ENCODE data around the gene PHF20.
A peak's percentile ranks its signal among the peaks of the same experiment; 100 is the strongest.
"Not testable (repeated sequence)": the region's sequence is repeated elsewhere in the genome, so short reads cannot be mapped to it uniquely, and the experiment has no call there.

Gene PHF20

GRCh38 chr20:35878113-35878625, 106.4 kb downstream of the PHF20 start:
- H3K9me3 ChIP-seq (ENCODE audit: control insufficient read depth in 5 of 5, low read length in 5 of 5), result no peaks in the 10 kb centered on the region
- no peak overlapping the region for H3K27ac ChIP-seq (ENCODE audit: low read depth, low read length)
- no peaks in the 10 kb centered on the region for H3K4me1 ChIP-seq (ENCODE audit: control insufficient read depth in 5 of 5, insufficient read depth in 5 of 5, low read length in 5 of 5)
- H3K27me3 ChIP-seq (ENCODE audit: control insufficient read depth in 5 of 5, insufficient read depth in 4 of 5, low read length in 5 of 5), result no peaks in the 10 kb centered on the region
- no peak overlapping the region for H3K9ac ChIP-seq (ENCODE audit: low read length in 5 of 5)
- H3K36me3 ChIP-seq (ENCODE audit: control insufficient read depth in 5 of 5, insufficient read depth in 5 of 5, low read length in 5 of 5), result peaks cover 0 to 8% (median 4%) of the 10 kb centered on the region in 5 donors
- H3K4me3 ChIP-seq (ENCODE audit: low read depth in 1 of 5, low read length in 5 of 5), result no peak overlapping the region

GRCh38 chr20:35881676-35882075, 109.9 kb downstream of the PHF20 start:
- Histone ChIP-seq H3K27me3 (ENCODE audit: control insufficient read depth in 5 of 5, insufficient read depth in 4 of 5, low read length in 5 of 5) (no peaks in the 10 kb centered on the region), H3K4me1 (ENCODE audit: control insufficient read depth in 5 of 5, insufficient read depth in 5 of 5, low read length in 5 of 5) (peaks cover 0 to 14% (median 9%) of the 10 kb centered on the region in 5 donors), H3K9ac (ENCODE audit: low read length in 5 of 5) (no peak overlapping the region), H3K4me3 (ENCODE audit: low read depth in 1 of 5, low read length in 5 of 5) (no peak overlapping the region), H3K36me3 (ENCODE audit: control insufficient read depth in 5 of 5, insufficient read depth in 5 of 5, low read length in 5 of 5) (peaks cover 0 to 14% (median 4%) of the 10 kb centered on the region in 5 donors), H3K27ac (ENCODE audit: low read depth, low read length) (no peak overlapping the region), H3K9me3 (ENCODE audit: control insufficient read depth in 5 of 5, low read length in 5 of 5) (no peaks in the 10 kb centered on the region)

GRCh38 chr20:35882427-35883161, 110.8 kb downstream of the PHF20 start:
- Histone ChIP-seq H3K4me1 (ENCODE audit: control insufficient read depth in 5 of 5, insufficient read depth in 5 of 5, low read length in 5 of 5) (peaks cover 0 to 15% (median 10%) of the 10 kb centered on the region in 5 donors), H3K36me3 (ENCODE audit: control insufficient read depth in 5 of 5, insufficient read depth in 5 of 5, low read length in 5 of 5) (peaks cover 0 to 16% (median 4%) of the 10 kb centered on the region in 5 donors)
- not testable (repeated sequence) for H3K27ac ChIP-seq (ENCODE audit: low read depth, low read length); H3K27me3 ChIP-seq (ENCODE audit: control insufficient read depth in 5 of 5, insufficient read depth in 4 of 5, low read length in 5 of 5); H3K4me3 ChIP-seq (ENCODE audit: low read depth in 1 of 5, low read length in 5 of 5); H3K9ac ChIP-seq (ENCODE audit: low read length in 5 of 5); H3K9me3 ChIP-seq (ENCODE audit: control insufficient read depth in 5 of 5, low read length in 5 of 5)

GRCh38 chr20:35883336-35883777, 111.5 kb downstream of the PHF20 start:
- Histone ChIP-seq H3K27ac (ENCODE audit: low read depth, low read length) (peak overlapping the region; percentile 6), H3K27me3 (ENCODE audit: control insufficient read depth in 5 of 5, insufficient read depth in 4 of 5, low read length in 5 of 5) (no peaks in the 10 kb centered on the region), H3K9ac (ENCODE audit: low read length in 5 of 5) (peak overlapping the region in 1 of 5 donors; percentile 43), H3K9me3 (ENCODE audit: control insufficient read depth in 5 of 5, low read length in 5 of 5) (no peaks in the 10 kb centered on the region), H3K36me3 (ENCODE audit: control insufficient read depth in 5 of 5, insufficient read depth in 5 of 5, low read length in 5 of 5) (peaks cover 0 to 16% (median 1%) of the 10 kb centered on the region in 5 donors), H3K4me1 (ENCODE audit: control insufficient read depth in 5 of 5, insufficient read depth in 5 of 5, low read length in 5 of 5) (peaks cover 0 to 15% (median 10%) of the 10 kb centered on the region in 5 donors), H3K4me3 (ENCODE audit: low read depth in 1 of 5, low read length in 5 of 5) (no peak overlapping the region)

GRCh38 chr20:35883778-35884540, 112.1 kb downstream of the PHF20 start:
- H3K4me1 ChIP-seq (ENCODE audit: control insufficient read depth in 5 of 5, insufficient read depth in 5 of 5, low read length in 5 of 5), result peaks cover 0 to 15% (median 10%) of the 10 kb centered on the region in 5 donors
- H3K27me3 ChIP-seq (ENCODE audit: control insufficient read depth in 5 of 5, insufficient read depth in 4 of 5, low read length in 5 of 5), result no peaks in the 10 kb centered on the region
- peak overlapping the region; percentile 6 for H3K27ac ChIP-seq (ENCODE audit: low read depth, low read length)
- H3K9me3 ChIP-seq (ENCODE audit: control insufficient read depth in 5 of 5, low read length in 5 of 5), result no peaks in the 10 kb centered on the region
- H3K36me3 ChIP-seq (ENCODE audit: control insufficient read depth in 5 of 5, insufficient read depth in 5 of 5, low read length in 5 of 5), result peaks cover 0 to 16% (median 0%) of the 10 kb centered on the region in 5 donors
- peak overlapping the region in 1 of 5 donors; percentile 3 for H3K4me3 ChIP-seq (ENCODE audit: low read depth in 1 of 5, low read length in 5 of 5)
- no peak overlapping the region for H3K9ac ChIP-seq (ENCODE audit: low read length in 5 of 5)

GRCh38 chr20:35884541-35884865, 112.7 kb downstream of the PHF20 start:
- peaks cover 0 to 16% (median 0%) of the 10 kb centered on the region in 5 donors for H3K36me3 ChIP-seq (ENCODE audit: control insufficient read depth in 5 of 5, insufficient read depth in 5 of 5, low read length in 5 of 5)
- H3K27me3 ChIP-seq (ENCODE audit: control insufficient read depth in 5 of 5, insufficient read depth in 4 of 5, low read length in 5 of 5), result no peaks in the 10 kb centered on the region
- no peak overlapping the region for H3K27ac ChIP-seq (ENCODE audit: low read depth, low read length)
- H3K4me1 ChIP-seq (ENCODE audit: control insufficient read depth in 5 of 5, insufficient read depth in 5 of 5, low read length in 5 of 5), result peaks cover 0 to 15% (median 10%) of the 10 kb centered on the region in 5 donors
- H3K4me3 ChIP-seq (ENCODE audit: low read depth in 1 of 5, low read length in 5 of 5), result peak overlapping the region in 1 of 5 donors; percentile 3
- no peak overlapping the region for H3K9ac ChIP-seq (ENCODE audit: low read length in 5 of 5)
- H3K9me3 ChIP-seq (ENCODE audit: control insufficient read depth in 5 of 5, low read length in 5 of 5), result no peaks in the 10 kb centered on the region

- H3K36me3 ChIP-seq (ENCODE audit: control insufficient read depth in 5 of 5, insufficient read depth in 5 of 5, low read length in 5 of 5), result peaks cover 0 to 16% (median 0%) of the 10 kb centered on the region in 5 donors
- H3K4me3 ChIP-seq (ENCODE audit: low read depth in 1 of 5, low read length in 5 of 5), result no peak overlapping the region
- no peaks in the 10 kb centered on the region for H3K9me3 ChIP-seq (ENCODE audit: control insufficient read depth in 5 of 5, low read length in 5 of 5)
- no peaks in the 10 kb centered on the region for H3K27me3 ChIP-seq (ENCODE audit: control insufficient read depth in 5 of 5, insufficient read depth in 4 of 5, low read length in 5 of 5)
- H3K9ac ChIP-seq (ENCODE audit: low read length in 5 of 5), result no peak overlapping the region
- H3K4me1 ChIP-seq (ENCODE audit: control insufficient read depth in 5 of 5, insufficient read depth in 5 of 5, low read length in 5 of 5), result peaks cover 0 to 15% (median 10%) of the 10 kb centered on the region in 5 donors
- no peak overlapping the region for H3K27ac ChIP-seq (ENCODE audit: low read depth, low read length)
Measured at GRCh38 chr20:35885212-35885611, 113.4 kb downstream of the PHF20 start.

GRCh38 chr20:35886537-35886936, 114.7 kb downstream of the PHF20 start:
- Histone ChIP-seq H3K9me3 (ENCODE audit: control insufficient read depth in 5 of 5, low read length in 5 of 5) (no peaks in the 10 kb centered on the region), H3K27ac (ENCODE audit: low read depth, low read length) (no peak overlapping the region), H3K4me3 (ENCODE audit: low read depth in 1 of 5, low read length in 5 of 5) (no peak overlapping the region), H3K27me3 (ENCODE audit: control insufficient read depth in 5 of 5, insufficient read depth in 4 of 5, low read length in 5 of 5) (no peaks in the 10 kb centered on the region), H3K9ac (ENCODE audit: low read length in 5 of 5) (peak overlapping the region in 1 of 5 donors; percentile 11), H3K4me1 (ENCODE audit: control insufficient read depth in 5 of 5, insufficient read depth in 5 of 5, low read length in 5 of 5) (peaks cover 0 to 15% (median 10%) of the 10 kb centered on the region in 5 donors), H3K36me3 (ENCODE audit: control insufficient read depth in 5 of 5, insufficient read depth in 5 of 5, low read length in 5 of 5) (peaks cover 0 to 16% (median 0%) of the 10 kb centered on the region in 5 donors)

GRCh38 chr20:35887393-35888064, 115.7 kb downstream of the PHF20 start:
- Histone ChIP-seq H3K27ac (ENCODE audit: low read depth, low read length) (no peak overlapping the region), H3K9ac (ENCODE audit: low read length in 5 of 5) (peak overlapping the region in 1 of 5 donors; percentile 7), H3K9me3 (ENCODE audit: control insufficient read depth in 5 of 5, low read length in 5 of 5) (no peaks in the 10 kb centered on the region)

More at GRCh38 chr20:35887393-35888064, 115.7 kb downstream of the PHF20 start:
- peaks cover 0 to 15% (median 10%) of the 10 kb centered on the region in 5 donors for H3K4me1 ChIP-seq (ENCODE audit: control insufficient read depth in 5 of 5, insufficient read depth in 5 of 5, low read length in 5 of 5)
- H3K36me3 ChIP-seq (ENCODE audit: control insufficient read depth in 5 of 5, insufficient read depth in 5 of 5, low read length in 5 of 5), result peaks cover 0 to 12% (median 0%) of the 10 kb centered on the region in 5 donors
- no peak overlapping the region for H3K4me3 ChIP-seq (ENCODE audit: low read depth in 1 of 5, low read length in 5 of 5)
- H3K27me3 ChIP-seq (ENCODE audit: control insufficient read depth in 5 of 5, insufficient read depth in 4 of 5, low read length in 5 of 5), result no peaks in the 10 kb centered on the region
